NT2/D1 (cell line): ENCODE results near the gene PCDHGA10.
"Not testable (repeated sequence)": the region's sequence is repeated elsewhere in the genome, so short reads cannot be mapped to it uniquely, and the experiment has no call there.

ENCODE experiments used
- DNase-seq: peaks from one replicate; pipeline ENCODE4 v3.0.0-alpha.2; 2011; ENCODE audit warnings: low read depth, low spot score
- H3K27me3 ChIP-seq: 2 replicates; pipeline ENCODE4 v1.6.0; 2011; ENCODE audit warnings: mild to moderate bottlenecking; ENCODE audit not compliant: insufficient read length, insufficient read depth
- H3K36me3 ChIP-seq: 2 replicates; pipeline ENCODE4 v1.6.1; 2011; ENCODE audit warnings: mild to moderate bottlenecking, low read length, mixed read lengths; ENCODE audit not compliant: insufficient read depth, insufficient read length
- H3K4me1 ChIP-seq: 2 replicates; pipeline ENCODE4 v1.5.1; 2011; ENCODE audit not compliant: insufficient read depth, insufficient read length
- H3K4me3 ChIP-seq: 2 replicates; pipeline ENCODE4 v1.5.1; 2011; ENCODE audit warnings: low read depth; ENCODE audit not compliant: insufficient read length
- H3K9ac ChIP-seq: 2 replicates; pipeline ENCODE4 v1.6.0; 2011; ENCODE audit warnings: low read depth; ENCODE audit not compliant: insufficient read length
- H3K9me3 ChIP-seq: 2 replicates; pipeline ENCODE4 v1.5.1; 2011; ENCODE audit warnings: mild to moderate bottlenecking, low read length; ENCODE audit not compliant: insufficient read depth
- SUZ12 ChIP-seq: IDR thresholded peaks from 2 replicates; pipeline ENCODE4 v1.6.1; 2011; ENCODE audit not compliant: insufficient read length, insufficient read depth; ENCODE audit errors: extremely low read depth
- YY1 ChIP-seq: IDR thresholded peaks from 2 replicates; pipeline ENCODE4 v1.6.1; 2011; ENCODE audit not compliant: insufficient read length, insufficient read depth
- ZNF274 ChIP-seq: IDR thresholded peaks from 2 replicates; pipeline ENCODE4 v1.6.1; 2011; ENCODE audit warnings: mild to moderate bottlenecking, low read depth, low read length

Gene PCDHGA10

DNA sequence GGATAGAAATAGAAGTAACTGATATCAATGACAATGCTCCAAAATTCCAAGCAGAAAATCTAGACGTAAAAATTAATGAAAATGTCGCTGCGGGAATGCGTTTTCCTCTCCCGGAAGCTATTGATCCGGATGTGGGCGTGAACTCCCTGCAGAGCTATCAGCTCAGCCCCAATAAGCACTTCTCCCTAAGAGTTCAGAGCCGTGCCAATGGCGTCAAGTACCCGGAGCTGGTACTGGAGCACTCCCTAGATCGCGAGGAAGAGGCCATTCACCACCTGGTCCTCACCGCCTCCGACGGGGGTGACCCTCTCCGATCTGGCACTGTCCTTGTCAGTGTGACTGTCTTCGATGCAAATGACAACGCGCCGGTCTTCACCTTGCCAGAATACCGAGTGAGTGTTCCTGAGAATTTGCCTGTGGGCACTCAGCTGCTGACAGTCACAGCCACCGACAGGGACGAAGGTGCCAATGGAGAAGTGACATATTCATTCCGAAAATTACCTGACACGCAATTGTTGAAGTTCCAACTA lies 818 bp downstream of the PCDHGA10 start:
- Histone ChIP-seq H3K36me3 (no peaks in the 10 kb centered on the region), H3K4me3 (peak overlapping the region; percentile 42), H3K9ac (peak overlapping the region; percentile 67), H3K9me3 (peaks cover 15% of the 10 kb centered on the region; the same call in 1 of the 2 replicates), H3K27me3 (peaks cover 18% of the 10 kb centered on the region), H3K4me1 (no peaks in the 10 kb centered on the region)
- no peak for TF ChIP-seq ZNF274
- TF ChIP-seq SUZ12: no peak
- TF ChIP-seq YY1: no peak
- DNase-seq: no peak

DNA sequence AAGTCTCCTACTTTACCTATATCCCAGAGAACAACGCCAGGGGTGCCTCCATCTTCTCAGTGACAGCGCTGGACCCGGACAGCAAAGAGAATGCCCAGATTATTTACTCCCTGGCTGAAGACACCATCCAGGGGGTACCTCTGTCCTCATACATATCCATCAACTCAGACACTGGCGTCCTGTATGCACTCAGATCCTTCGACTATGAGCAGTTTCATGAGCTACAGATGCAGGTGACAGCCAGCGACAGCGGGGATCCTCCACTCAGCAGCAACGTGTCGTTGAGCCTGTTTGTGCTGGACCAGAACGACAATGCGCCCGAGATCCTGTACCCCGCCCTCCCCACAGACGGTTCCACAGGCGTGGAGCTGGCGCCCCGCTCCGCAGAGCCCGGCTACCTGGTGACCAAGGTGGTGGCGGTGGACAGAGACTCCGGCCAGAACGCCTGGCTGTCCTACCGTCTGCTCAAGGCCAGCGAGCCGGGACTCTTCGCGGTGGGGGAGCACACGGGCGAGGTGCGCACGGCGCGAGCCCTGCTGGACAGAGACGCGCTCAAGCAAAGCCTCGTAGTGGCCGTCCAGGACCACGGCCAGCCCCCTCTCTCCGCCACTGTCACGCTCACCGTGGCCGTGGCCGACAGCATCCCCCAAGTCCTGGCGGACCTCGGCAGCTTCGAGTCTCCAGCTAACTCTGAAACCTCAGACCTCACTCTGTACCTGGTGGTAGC lies 1.9 kb downstream of the PCDHGA10 start:
- not testable (repeated sequence) for H3K36me3 ChIP-seq, H3K9ac ChIP-seq, DNase-seq, H3K4me1 ChIP-seq, H3K4me3 ChIP-seq
- H3K9me3 ChIP-seq: peaks cover 18% of the 10 kb centered on the region; the same call in 1 of the 2 replicates
- peaks cover 14% of the 10 kb centered on the region for H3K27me3 ChIP-seq

DNA sequence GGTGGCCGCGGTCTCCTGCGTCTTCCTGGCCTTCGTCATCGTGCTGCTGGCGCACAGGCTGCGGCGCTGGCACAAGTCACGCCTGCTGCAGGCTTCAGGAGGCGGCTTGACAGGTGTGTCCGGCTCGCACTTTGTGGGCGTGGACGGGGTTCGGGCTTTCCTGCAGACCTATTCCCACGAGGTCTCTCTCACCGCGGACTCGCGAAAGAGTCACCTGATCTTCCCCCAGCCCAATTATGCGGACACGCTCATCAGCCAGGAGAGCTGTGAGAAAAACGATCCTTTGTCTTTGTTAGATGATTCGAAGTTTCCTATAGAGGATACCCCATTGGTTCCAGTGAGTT lies 2.5 kb downstream of the PCDHGA10 start:
- H3K9me3 ChIP-seq: peaks cover 22% of the 10 kb centered on the region; the same call in 1 of the 2 replicates
- H3K36me3 ChIP-seq, H3K4me1 ChIP-seq, H3K4me3 ChIP-seq, H3K9ac ChIP-seq, DNase-seq: not testable (repeated sequence)
- H3K27me3 ChIP-seq: peaks cover 13% of the 10 kb centered on the region

- peak within 1 kb of the TSS; percentile 43 for H3K4me3 ChIP-seq
- not testable (repeated sequence) for H3K4me1 ChIP-seq, H3K36me3 ChIP-seq
- peak within 1 kb of the TSS; percentile 61 for H3K9ac ChIP-seq
- DNase-seq: peak; percentile 69
- peaks cover 38% of the 10 kb centered on the region for H3K9me3 ChIP-seq
- peaks cover 25% of the 10 kb centered on the region for H3K27me3 ChIP-seq
These were observed 4.8 kb downstream of the PCDHGA10 start, which contains the start of gene PCDHGB7 for GRCh38 chr5:141417494-141418172. PCDHGB7 (plus strand) TSS chr5:141417677; CDS start chr5:141417860, 183 bp downstream.

DNA sequence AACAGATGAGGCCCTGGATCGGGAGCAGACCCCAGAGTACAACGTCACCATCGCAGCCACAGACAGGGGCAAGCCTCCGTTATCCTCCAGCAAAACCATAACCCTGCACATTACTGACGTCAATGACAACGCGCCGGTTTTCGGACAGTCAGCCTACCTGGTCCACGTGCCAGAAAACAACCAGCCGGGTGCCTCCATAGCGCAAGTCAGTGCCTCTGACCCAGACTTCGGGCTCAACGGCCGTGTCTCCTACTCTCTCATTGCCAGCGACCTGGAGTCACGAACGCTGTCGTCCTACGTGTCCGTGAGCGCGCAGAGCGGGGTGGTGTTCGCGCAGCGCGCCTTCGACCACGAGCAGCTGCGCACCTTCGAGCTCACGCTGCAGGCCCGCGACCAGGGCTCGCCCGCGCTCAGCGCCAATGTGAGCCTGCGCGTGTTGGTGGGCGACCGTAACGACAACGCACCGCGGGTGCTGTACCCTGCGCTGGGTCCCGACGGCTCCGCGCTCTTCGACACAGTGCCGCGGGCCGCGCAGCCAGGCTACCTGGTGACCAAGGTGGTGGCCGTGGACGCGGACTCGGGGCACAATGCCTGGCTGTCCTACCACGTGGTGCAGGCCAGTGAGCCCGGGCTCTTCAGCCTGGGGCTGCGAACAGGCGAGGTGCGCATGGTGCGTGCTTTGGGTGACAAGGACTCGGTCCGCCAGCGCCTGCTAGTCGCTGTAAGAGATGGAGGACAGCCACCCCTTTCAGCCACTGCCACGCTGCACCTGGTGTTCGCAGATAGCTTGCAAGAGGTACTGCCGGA lies 6.5 kb downstream of the PCDHGA10 start:
- Histone ChIP-seq H3K4me3 (no peak overlapping the region), H3K4me1 (no peaks in the 10 kb centered on the region), H3K9ac (no peak overlapping the region), H3K27me3 (peaks cover 25% of the 10 kb centered on the region), H3K9me3 (peaks cover 52% of the 10 kb centered on the region), H3K36me3 (peaks cover 5% of the 10 kb centered on the region)
- no peak for DNase-seq
- TF ChIP-seq SUZ12 (no peak), ZNF274 (no peak), YY1 (no peak)

- DNase-seq: no peak
- H3K9me3 ChIP-seq: peaks cover 52% of the 10 kb centered on the region
- peaks cover 5% of the 10 kb centered on the region for H3K36me3 ChIP-seq
- H3K4me1 ChIP-seq: no peaks in the 10 kb centered on the region
- peak within 1 kb of the TSS; percentile 83 for H3K9ac ChIP-seq
- TF ChIP-seq ZNF274: no peak
- peak; percentile 37 for TF ChIP-seq YY1
- no peak for TF ChIP-seq SUZ12
- H3K27me3 ChIP-seq: peaks cover 25% of the 10 kb centered on the region
- peak within 1 kb of the TSS; percentile 47 for H3K4me3 ChIP-seq
These were observed 8.2 kb downstream of the PCDHGA10 start, which contains the start of gene PCDHGA11 for GRCh38 chr5:141420855-141421488. PCDHGA11 (plus strand) TSS chr5:141421051; CDS start chr5:141421228, 177 bp downstream.

DNA sequence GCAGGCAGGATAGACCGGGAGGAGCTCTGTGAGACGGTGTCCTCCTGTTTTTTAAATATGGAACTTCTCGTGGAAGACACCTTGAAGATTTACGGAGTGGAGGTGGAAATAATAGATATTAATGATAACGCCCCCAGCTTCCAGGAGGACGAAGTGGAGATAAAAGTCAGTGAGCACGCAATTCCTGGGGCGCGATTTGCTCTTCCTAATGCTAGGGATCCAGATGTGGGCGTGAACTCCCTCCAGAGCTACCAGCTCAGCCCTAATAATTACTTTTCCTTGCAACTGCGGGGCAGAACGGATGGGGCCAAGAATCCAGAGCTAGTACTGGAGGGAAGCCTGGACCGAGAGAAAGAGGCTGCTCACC lies 8.7 kb downstream of the PCDHGA10 start:
- no peaks in the 10 kb centered on the region for H3K4me1 ChIP-seq
- no peak for DNase-seq
- peaks cover 25% of the 10 kb centered on the region for H3K27me3 ChIP-seq
- H3K9ac ChIP-seq: peak overlapping the region; percentile 83
- TF ChIP-seq SUZ12 (no peak), ZNF274 (no peak), YY1 (no peak)
- H3K4me3 ChIP-seq: peak overlapping the region; percentile 47
- peaks cover 52% of the 10 kb centered on the region for H3K9me3 ChIP-seq
- H3K36me3 ChIP-seq: peaks cover 5% of the 10 kb centered on the region
